ENCODE results near the gene ANGPTL2.

ANGPTL2 gene

GRCh38 chr9:127116957-127117356 is 5.5 kb downstream of the ANGPTL2 start:
- peak in 1 of 5 donors; percentile 14 for DNase-seq

DNA sequence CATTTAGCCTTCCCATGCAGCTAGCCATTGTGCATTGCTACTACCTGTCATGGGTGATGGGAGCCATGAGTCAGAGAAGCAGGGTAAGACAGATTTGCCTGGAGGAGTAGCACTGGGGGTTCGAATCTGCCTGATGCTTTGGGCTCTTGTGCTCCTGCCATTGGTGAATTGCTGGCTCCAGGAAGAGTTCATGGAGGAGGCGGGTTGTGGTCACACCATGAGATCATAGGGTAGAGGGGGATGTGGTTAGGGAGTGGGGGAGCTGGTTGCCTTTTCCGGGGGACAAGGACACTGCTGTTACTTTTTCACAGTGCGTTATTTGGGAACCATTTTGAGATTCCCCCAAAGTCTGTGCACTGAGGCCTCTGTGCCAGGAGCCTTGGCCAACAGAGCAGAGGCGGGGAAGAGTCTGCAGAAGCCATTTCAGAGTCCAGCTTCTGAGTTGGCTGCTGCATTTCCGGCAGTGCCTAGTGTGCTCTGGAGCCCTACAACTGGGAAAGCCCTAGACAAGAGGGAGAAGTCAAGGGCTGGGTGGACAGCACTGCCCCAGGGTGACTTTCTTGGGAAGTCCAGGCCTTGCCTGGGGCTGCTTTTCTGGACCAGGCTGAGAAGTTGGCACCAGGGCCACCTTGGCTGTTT is 6.2 kb downstream of the ANGPTL2 start:
- DNase-seq = peak in 1 of 5 donors; percentile 24

- DNase-seq = no peak
These were observed 7.8 kb downstream of the ANGPTL2 start for GRCh38 chr9:127114606-127115005.

- DNase-seq = no peak
These were observed 9.1 kb downstream of the ANGPTL2 start for GRCh38 chr9:127113191-127113972.

DNA sequence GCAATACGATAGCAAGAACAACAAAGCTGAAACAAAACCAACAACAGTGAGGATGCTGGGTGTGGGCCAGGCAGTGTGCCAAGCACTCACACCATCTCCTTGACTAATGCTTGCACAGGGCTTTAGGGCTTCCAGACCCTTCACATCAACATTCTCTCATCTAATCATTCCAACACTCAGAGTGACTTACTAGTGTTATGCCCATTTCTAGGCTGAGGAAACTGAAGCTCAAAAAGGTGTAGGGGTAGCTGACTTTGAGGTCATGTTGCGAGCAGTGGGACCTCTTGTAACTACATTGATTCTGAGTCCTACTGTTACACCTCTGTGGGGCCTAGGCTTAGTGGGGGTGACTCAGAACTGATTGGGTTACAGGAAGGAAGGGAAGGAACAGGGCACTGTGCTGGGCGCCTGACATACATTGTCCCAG is 9.7 kb downstream of the ANGPTL2 start:
- no peak for DNase-seq

DNA sequence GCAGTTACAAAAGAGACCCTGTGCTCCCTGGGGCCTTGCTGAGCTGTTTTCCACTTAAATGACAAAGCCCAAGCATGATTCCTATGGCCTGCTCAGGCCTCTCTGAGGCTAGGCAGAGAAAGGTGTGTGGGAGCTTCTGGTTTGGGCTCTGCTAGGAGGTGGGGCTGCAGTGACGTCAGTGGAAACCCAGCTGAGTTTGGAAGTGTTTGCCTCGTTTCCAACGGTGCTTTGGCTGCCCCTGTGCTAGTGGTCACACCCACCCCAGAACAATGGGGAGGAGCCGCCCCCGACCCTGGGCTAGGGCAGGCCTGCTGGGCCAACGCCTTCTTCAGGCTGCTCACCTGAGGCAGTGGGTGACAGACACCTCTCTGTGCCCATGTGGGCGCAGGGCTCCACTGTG is 10.4 kb downstream of the ANGPTL2 start:
- no peak for DNase-seq

DNA sequence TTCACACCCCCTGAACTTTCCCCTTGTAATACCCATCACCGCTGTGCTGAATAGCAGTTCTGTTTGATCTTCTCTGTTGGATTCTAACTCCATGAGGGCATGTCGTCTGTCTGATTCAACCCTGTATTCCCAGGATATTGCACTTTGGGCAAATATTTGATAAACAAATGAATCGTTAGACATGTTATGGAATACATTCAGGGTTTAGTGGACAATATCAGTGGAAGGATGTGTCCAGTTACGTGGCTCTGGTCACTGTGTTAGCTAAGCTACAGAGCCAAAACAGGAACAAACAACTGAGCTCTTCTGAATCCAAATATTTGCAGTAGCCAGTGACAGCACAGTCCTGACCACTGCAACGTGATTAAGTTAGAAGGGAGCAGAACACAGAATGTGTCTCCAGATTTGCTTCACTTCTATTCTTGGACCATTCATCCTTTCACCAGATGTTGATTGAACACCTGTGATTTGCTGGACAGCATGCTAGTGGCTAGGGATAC is 13.2 kb downstream of the ANGPTL2 start:
- DNase-seq = no peak

DNA sequence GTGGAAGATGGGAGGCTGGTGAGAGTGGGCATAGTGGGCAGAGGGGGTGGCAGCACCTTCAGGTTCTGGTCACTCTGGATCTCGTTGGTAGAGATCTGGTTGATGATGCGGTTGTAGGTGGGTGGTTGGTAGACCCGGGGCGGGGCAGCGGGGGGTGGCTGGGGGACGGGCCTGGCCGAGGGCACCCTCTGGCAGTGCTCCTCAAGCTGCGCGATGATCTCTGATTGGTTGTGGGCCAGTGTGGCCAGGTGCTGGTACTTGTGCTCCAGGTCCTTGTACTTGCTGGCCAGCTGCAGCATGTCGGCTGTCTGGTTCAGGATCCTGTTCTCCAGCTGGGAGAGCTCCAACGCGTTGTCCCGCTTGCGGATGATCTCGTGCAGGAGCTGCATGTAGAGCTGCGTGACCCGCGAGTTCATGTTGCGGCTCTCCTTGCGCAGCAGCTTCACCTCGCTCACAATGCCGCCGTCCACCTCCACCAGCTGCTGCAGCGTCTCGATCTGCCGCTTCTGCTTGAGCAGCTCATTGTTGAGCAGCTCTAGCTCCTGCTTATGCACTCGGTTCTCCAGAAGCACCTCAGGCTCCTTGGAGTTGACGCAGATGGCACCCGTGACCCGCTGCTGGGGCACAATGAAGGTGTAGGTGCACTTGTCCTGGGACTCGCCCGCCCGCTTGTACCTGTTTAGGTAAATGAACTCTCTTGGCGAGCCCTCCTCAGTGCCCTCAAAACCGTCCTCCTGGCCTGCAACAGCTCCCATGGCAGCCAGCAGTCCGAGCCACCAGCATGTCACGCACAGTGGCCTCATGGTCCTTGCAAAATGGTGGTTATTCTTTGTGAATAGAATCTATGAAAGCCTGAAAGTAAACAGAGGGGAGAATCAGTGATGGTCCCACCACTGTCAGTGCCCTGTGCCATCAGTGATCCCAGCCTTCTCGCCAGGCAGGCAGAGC is 14.2 kb downstream of the ANGPTL2 start:
- DNase-seq = no peak

GRCh38 chr9:127107171-127107928 is 15.1 kb downstream of the ANGPTL2 start:
- no peak for DNase-seq

- no peak for DNase-seq
These were observed 16.0 kb downstream of the ANGPTL2 start for GRCh38 chr9:127106466-127106855.

GRCh38 chr9:127105805-127106465 is 16.5 kb downstream of the ANGPTL2 start:
- DNase-seq = no peak

DNA sequence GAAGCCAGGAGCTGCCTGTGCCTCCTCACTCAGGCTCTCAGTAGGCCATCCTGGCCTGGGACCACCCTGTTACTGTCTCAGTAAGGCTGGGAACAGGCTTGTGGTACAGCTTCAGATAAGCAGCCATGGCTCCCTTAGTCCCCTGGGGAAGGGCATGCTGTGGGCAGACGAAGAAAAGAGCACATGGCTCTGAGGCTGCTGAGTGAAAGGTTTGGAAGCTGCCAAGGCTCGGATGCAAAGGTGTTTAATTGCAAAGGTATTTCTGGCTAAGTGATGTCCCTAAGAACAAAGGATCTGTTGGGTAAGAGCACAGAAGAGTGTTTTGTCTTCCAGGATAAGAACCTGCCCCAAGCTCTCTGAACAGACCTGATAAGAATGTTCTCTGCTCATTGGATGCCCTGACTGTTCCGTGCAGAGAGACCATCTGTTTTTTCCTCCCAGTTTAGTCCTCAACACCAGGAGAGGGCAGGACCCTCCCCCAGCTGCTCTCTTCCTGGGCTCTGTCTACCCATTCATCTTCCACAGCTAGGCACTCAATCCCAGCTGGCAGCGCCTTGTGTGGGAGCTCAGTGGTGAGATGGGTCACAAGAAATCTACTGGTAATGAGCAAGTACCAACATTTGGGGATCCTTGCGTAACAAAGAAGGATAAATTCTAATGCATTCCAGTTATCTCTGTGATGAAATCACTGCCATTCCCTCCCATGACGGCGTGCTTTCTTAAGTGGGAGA is 17.7 kb downstream of the ANGPTL2 start:
- no peak for DNase-seq

GRCh38 chr9:127102788-127103187 is 19.6 kb downstream of the ANGPTL2 start:
- no peak for DNase-seq

GRCh38 chr9:127102176-127102575 is 20.3 kb downstream of the ANGPTL2 start:
- no peak for DNase-seq

DNA sequence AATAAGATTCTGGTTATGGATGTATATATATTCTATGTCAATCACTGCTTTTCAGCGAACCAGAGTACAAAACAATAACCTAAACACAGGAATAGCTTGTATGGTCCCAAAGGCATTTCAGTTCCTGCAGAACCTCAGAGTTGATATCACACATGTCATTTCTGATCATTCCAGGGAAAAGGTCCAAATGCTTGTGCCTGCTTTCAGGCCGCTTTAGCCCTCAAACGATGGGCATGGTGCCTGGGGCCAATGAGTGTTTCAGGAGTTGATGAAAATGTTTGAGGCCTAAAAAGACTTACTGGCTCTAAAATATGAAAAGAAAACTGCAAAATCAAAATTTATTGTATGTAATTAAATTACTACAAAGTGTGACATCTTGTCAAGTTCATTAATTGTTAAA is 22.8 kb downstream of the ANGPTL2 start:
- no peak for DNase-seq

DNA sequence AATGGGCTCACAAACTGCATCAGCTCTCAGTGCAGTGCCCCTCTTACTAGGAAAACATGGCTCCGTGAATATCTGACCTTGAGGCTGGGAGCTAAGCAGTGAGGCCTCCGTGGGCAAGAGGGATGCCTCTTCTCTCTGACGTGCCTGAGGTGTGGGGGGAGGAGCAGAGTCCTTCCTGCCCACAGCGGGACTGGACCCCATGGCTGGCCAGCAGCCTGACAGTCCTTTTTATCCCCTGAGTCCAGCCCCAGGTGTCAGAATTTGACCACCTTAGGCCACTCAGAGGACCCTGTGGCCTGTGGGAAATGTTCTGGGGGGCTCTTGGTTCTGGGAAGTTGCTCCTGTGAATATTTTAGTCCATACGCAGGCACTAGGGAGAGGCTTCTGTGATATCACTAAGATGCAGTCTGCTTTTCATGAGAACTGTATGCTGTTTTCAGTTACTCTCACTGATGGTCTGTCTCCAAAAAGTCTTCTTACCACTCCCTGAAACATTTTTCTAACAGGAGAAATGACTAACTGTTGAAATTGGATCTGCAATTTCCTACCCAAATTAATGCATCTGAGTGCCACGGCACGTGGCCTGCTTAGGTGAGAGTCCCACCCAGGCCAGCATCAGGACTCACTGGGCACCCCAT is 23.4 kb downstream of the ANGPTL2 start:
- no peak for DNase-seq

DNA sequence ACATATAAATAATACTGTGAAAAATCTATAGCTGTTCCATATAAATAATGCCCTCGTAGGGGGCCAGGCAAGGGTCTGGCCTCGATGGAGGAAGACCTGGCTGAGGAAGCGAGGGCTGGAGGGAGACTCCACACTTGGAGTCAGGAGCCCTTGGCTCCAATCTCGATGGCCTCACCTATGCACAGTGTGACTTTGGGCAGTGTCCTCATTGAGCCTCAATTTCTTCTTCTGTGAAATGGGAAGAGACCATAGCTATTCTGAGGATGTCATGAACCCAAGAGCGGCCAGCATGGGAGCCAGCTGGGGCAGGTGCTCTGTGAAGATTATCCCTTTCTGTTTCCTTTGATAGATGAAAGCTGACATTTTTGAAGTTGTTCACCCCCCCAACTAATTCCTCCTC is 24.8 kb downstream of the ANGPTL2 start:
- DNase-seq = no peak

- no peak for DNase-seq
These were observed 26.2 kb downstream of the ANGPTL2 start for GRCh38 chr9:127096208-127096607.

DNA sequence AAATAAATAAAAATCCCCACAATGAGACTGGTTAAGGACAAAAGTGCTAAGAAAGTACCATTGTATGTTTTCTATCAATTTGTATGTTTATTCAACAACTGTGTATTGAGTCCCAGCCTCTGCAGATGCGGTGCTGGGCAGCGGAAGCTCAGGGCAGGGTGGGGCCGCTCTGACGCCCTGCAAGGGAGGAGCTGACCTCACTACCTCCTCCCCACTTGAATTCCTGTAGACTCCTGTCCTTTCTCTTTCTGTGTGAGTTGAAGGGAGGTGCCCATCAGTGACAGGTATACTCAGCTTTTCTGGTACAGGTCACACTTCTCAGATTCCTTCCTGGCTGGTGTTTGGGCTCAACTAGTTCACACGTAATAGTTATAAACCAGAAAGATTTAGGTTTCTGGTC is 27.0 kb downstream of the ANGPTL2 start:
- no peak for DNase-seq

GRCh38 chr9:127093319-127094020 is 29.0 kb downstream of the ANGPTL2 start:
- no peak for DNase-seq
